AG09309 (cell line): ENCODE results near the gene ENSA.
"Not testable (repeated sequence)": the region's sequence is repeated elsewhere in the genome, so short reads cannot be mapped to it uniquely, and the experiment has no call there.

Source experiments
- DNase-seq: peaks from one replicate; pipeline ENCODE4 v3.0.0-alpha.2; 2010; ENCODE audit warnings: low read depth
- H3K4me3 ChIP-seq: 2 replicates; pipeline ENCODE4 v1.5.1; 2011; ENCODE audit warnings: mild to moderate bottlenecking, low read depth, low read length, moderate library complexity; ENCODE audit not compliant: control insufficient read depth
- CTCF ChIP-seq: IDR thresholded peaks from 2 replicates; pipeline ENCODE4 v1.5.1; 2011; ENCODE audit warnings: mild to moderate bottlenecking, low read depth, low read length, inconsistent platforms; ENCODE audit not compliant: insufficient read depth, control insufficient read depth; ENCODE audit errors: missing control alignments

Gene ENSA

GRCh38 chr1:150615346-150616201, 13.8 kb downstream of the ENSA start:
- DNase-seq, result no peak
- TF ChIP-seq CTCF, result no peak
- H3K4me3 ChIP-seq, result no peak overlapping the region

DNA sequence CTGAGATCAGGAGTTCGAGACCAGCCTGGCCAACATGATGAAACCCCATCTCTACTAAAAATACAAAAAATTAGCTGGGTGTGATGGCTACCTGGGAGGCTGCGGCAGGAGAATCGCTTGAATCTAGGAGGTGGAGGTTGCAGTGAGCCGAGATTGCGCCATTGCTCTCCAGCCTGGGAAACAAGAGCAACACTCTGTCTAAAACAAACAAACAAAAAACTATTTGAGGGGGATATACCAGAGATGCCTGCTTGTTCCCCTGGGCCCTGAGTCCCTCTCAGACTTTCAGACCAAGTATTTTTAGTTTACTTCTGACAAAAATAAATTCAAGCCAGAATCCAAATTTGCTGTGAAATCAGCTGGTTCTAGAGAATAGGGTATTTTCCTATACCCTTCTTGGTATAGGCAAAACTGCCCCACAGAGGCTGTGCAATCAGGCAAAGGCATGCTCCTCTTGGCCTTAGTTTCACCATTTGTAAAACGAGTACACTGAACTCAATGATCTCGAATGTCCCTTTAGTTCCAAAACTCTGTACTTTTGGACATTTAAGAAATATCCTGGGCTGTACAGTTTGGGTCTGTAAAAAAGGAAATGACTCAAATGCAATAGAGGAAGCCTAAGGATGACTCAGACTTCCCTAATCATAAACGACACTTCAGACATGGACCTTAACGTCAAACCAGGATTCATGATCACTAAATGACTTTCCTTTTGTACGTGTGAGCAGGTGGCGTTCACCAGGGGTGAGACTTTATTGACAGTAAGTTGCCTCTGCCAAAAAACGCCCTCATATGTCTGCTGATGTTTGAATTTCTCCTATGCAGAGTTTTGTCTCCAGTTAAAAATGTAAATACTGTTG, 16.1 kb downstream of the ENSA start:
- no peak for TF ChIP-seq CTCF
- DNase-seq, result peak; percentile 55
- H3K4me3 ChIP-seq, result no peak overlapping the region

GRCh38 chr1:150612014-150612345, 17.4 kb downstream of the ENSA start:
- no peak for TF ChIP-seq CTCF
- H3K4me3 ChIP-seq, result no peak overlapping the region
- no peak for DNase-seq

- no peak for DNase-seq
- H3K4me3 ChIP-seq, result no peak overlapping the region
- no peak for TF ChIP-seq CTCF
Observed at GRCh38 chr1:150610576-150610975, 18.8 kb downstream of the ENSA start.

- DNase-seq, result no peak
- no peak overlapping the region for H3K4me3 ChIP-seq
- no peak for TF ChIP-seq CTCF
Observed at GRCh38 chr1:150609732-150610131, 19.7 kb downstream of the ENSA start.

DNA sequence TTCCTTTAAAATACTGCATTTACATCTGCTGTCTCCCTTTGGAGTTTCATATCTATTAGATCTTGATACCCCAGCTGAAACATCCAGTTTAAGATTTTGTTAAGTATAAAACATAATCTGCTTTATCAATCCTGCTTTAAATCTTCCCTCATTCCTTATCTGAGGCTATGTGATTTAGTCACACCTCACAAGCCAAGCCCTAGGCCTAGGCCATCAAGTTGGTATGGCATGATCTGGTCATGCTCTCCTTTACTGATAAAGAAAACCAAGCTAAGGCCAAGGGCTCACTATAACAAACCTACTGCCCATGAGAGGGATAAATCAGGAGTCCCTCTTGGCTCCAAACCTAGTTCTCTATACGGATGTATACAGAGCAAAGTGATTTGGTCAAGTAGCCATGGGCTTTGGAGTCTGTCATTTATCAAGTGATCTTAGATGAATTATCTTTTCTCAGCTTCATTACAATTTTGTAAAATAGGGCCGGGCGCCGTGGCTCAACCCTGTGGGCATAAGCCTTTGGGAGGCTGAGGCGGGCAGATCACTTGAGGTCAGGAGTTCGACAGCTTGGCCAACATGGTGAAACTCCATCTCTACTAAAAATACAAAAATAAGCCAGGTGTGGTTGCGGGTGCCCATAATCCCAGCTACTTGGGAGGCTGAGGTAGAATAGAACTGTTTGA, 22.8 kb downstream of the ENSA start:
- no peak overlapping the region for H3K4me3 ChIP-seq
- no peak for DNase-seq
- TF ChIP-seq CTCF, result no peak

GRCh38 chr1:150605451-150605731, 24.0 kb downstream of the ENSA start:
- not testable (repeated sequence) for H3K4me3 ChIP-seq, DNase-seq
